ENCODE data around the gene MARCHF10.

GRCh38 chr17:62723842-62724241 lies 84.3 kb downstream of the MARCHF10 start:
- TF ChIP-seq TAF1 (IDR thresholded peaks at IDR 0.05; ENCODE audit: low read depth) (no peak), SMC3 (conservative IDR thresholded peaks at IDR 0.05; ENCODE audit: poor library complexity) (no peak), CTCF (IDR thresholded peaks at IDR 0.05; ENCODE audit: poor library complexity, severe bottlenecking) (no peak)

Data from neural cell (in vitro differentiated cells).